ENCODE results near the gene ZNF880. TPM values are rescaled to one million over a fixed set of nuclear protein-coding genes. Genes with fewer than 3 reads are reported as not detected.
"Not testable (repeated sequence)": the region's sequence is repeated elsewhere in the genome, so short reads cannot be mapped to it uniquely, and the experiment has no call there.

ZNF880 gene
- total RNA-seq, 6 experiments from 2014 or later = 1.0 to 2.9 (median 2.3) TPM

GRCh38 chr19:52336117-52336790, 33.5 kb upstream of the ZNF880 start, which contains the start of gene ZNF610:
Gene ZNF610, plus strand, starts transcription at chr19:52336243. Its CDS starts 12,930 bp downstream, at chr19:52349173.
- DNase-seq = peak; percentile 68 to 81 (median 77)
- 2% methylated on average over 9 of the region's 55 CpGs for WGBS (ENCODE audit: insufficient coverage, low coverage, low lambda C conversion rate, missing lambda C conversion rate)
- intact Hi-C loops (cut with DNase I) = no loop called here
- peak within 1 kb of the TSS in 1 of 3 donors; percentile 51 for H3K27ac ChIP-seq
- peak; percentile 87 to 97 (median 92) for ATAC-seq
- peaks cover 0 to 26% (median 3%) of the 10 kb centered on the region in 4 donors for H3K9me3 ChIP-seq
- H3K27me3 ChIP-seq = no peaks in the 10 kb centered on the region
- no peak for TF ChIP-seq POLR2A (IDR thresholded peaks at IDR 0.05)
- no peak for TF ChIP-seq CTCF (IDR thresholded peaks at IDR 0.05)
- no peaks in the 10 kb centered on the region for H3K4me1 ChIP-seq
- no peaks in the 10 kb centered on the region for H3K36me3 ChIP-seq
- H3K4me3 ChIP-seq = peak within 1 kb of the TSS; percentile 44 to 54 (median 49)

- H3K4me3 ChIP-seq = peak overlapping the region; percentile 44 to 54 (median 49)
- no peaks in the 10 kb centered on the region for H3K4me1 ChIP-seq
- intact Hi-C loops (cut with DNase I) = no loop called here
- H3K36me3 ChIP-seq = no peaks in the 10 kb centered on the region
- no peak for TF ChIP-seq CTCF (IDR thresholded peaks at IDR 0.05)
- TF ChIP-seq POLR2A (IDR thresholded peaks at IDR 0.05) = no peak
- H3K27ac ChIP-seq = peak overlapping the region in 1 of 3 donors; percentile 51
- peaks cover 0 to 20% (median 3%) of the 10 kb centered on the region in 4 donors for H3K9me3 ChIP-seq
- no peaks in the 10 kb centered on the region for H3K27me3 ChIP-seq
- DNase-seq (no peak), ATAC-seq (no peak)
- 2% methylated on average over 9 of the region's 9 CpGs for WGBS (ENCODE audit: insufficient coverage, low coverage, low lambda C conversion rate, missing lambda C conversion rate)
Observed at GRCh38 chr19:52336791-52337381, 32.8 kb upstream of the ZNF880 start.

- H3K36me3 ChIP-seq; H3K27me3 ChIP-seq; DNase-seq; ATAC-seq; intact Hi-C loops (cut with DNase I); H3K9me3 ChIP-seq; H3K4me3 ChIP-seq; H3K27ac ChIP-seq; H3K4me1 ChIP-seq: not testable (repeated sequence)
- 57% methylated on average over 3 of the region's 3 CpGs for WGBS (ENCODE audit: insufficient coverage, low coverage, low lambda C conversion rate, missing lambda C conversion rate)
Observed at GRCh38 chr19:52339022-52339421, 30.7 kb upstream of the ZNF880 start.

GRCh38 chr19:52343548-52343947, 26.2 kb upstream of the ZNF880 start:
- peak in 2 of 4 donors; percentile 23 to 47 for ATAC-seq
- no peak overlapping the region for H3K27ac ChIP-seq
- DNase-seq = no peak
- 36% methylated on average over 7 of the region's 8 CpGs for WGBS (ENCODE audit: insufficient coverage, low coverage, low lambda C conversion rate, missing lambda C conversion rate)
- H3K36me3 ChIP-seq = no peaks in the 10 kb centered on the region
- no peaks in the 10 kb centered on the region for H3K27me3 ChIP-seq
- no peak overlapping the region for H3K4me3 ChIP-seq
- H3K4me1 ChIP-seq = no peaks in the 10 kb centered on the region
- H3K9me3 ChIP-seq = peaks cover 0 to 6% (median 0%) of the 10 kb centered on the region in 4 donors
- TF ChIP-seq CTCF (IDR thresholded peaks at IDR 0.05) (peak in 3 of 4 donors; percentile 13 to 30 (median 29)), POLR2A (IDR thresholded peaks at IDR 0.05) (no peak)
- intact Hi-C loops (cut with DNase I) = no loop called here

GRCh38 chr19:52345162-52345561, 24.6 kb upstream of the ZNF880 start:
- no peak for DNase-seq
- H3K27ac ChIP-seq = no peak overlapping the region
- no peaks in the 10 kb centered on the region for H3K36me3 ChIP-seq
- H3K9me3 ChIP-seq = peaks cover 0 to 6% (median 0%) of the 10 kb centered on the region in 4 donors
- intact Hi-C loops (cut with DNase I) = no loop called here
- no peak overlapping the region for H3K4me3 ChIP-seq
- ATAC-seq = no peak
- TF ChIP-seq CTCF (IDR thresholded peaks at IDR 0.05) (no peak), POLR2A (IDR thresholded peaks at IDR 0.05) (no peak)
- no peaks in the 10 kb centered on the region for H3K27me3 ChIP-seq
- H3K4me1 ChIP-seq = no peaks in the 10 kb centered on the region
- 67% methylated on average over 6 of the region's 6 CpGs for WGBS (ENCODE audit: insufficient coverage, low coverage, low lambda C conversion rate, missing lambda C conversion rate)

Measured in right lobe of liver (tissue), 6 donors.